ENCODE results near the gene FPGS. TPM values are rescaled to one million over a fixed set of nuclear protein-coding genes. Genes with fewer than 3 reads are reported as not detected.

The FPGS gene
- total and polyA plus RNA-seq, 4 donors: 42.5 to 115 (median 93.6) TPM

DNA sequence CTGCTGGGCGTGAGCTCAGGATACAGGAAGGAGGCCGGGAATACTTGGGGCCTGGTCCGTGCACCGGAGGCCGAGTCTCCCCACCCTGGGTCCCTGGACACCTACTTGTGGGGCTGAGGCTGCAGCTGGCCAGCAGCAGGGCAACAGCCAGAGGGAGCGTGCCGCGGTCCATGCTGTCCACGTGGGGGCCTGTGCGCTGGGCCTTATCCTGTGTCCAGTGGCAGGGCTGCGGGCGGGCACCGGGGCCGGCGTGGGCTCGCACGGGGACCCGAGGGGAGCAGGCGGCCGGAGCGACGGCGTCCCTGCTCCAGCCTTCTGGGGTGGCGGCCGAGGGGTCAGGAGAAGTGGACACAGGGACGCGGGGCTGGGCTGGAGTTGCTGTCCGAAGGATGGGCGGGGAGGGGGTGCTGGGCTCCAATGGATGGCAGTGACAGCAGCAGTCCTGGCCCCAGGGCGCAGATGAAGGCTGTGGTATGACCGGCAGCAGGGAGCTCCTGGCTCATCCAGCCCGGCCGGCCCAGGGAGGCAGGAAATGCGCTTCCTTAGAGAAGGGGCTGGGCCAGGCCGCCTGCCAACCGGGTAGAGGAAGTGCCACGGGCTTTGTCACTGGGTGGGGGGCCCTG lies 51.6 kb downstream of the FPGS start, which contains the start of gene ENG:
ENG (minus strand) TSS at position 475 of the 623 bp plus-strand sequence; CDS start at position 172, 303 bp downstream.
- TF ChIP-seq, protein P1, sequence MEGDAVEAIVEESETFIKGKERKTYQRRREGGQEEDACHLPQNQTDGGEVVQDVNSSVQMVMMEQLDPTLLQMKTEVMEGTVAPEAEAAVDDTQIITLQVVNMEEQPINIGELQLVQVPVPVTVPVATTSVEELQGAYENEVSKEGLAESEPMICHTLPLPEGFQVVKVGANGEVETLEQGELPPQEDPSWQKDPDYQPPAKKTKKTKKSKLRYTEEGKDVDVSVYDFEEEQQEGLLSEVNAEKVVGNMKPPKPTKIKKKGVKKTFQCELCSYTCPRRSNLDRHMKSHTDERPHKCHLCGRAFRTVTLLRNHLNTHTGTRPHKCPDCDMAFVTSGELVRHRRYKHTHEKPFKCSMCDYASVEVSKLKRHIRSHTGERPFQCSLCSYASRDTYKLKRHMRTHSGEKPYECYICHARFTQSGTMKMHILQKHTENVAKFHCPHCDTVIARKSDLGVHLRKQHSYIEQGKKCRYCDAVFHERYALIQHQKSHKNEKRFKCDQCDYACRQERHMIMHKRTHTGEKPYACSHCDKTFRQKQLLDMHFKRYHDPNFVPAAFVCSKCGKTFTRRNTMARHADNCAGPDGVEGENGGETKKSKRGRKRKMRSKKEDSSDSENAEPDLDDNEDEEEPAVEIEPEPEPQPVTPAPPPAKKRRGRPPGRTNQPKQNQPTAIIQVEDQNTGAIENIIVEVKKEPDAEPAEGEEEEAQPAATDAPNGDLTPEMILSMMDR (IDR thresholded peaks at IDR 0.05; ENCODE audit: control extremely low read depth, extremely low read depth): no peak
- peak within 1 kb of the TSS; percentile 28 to 84 for H3K9ac ChIP-seq (ENCODE audit: insufficient read depth in 1 of 2, low read length in 2 of 2)
- H3K4me3 ChIP-seq: peak within 1 kb of the TSS; percentile 81
- H3K36me3 ChIP-seq (ENCODE audit: control insufficient read depth in 4 of 4, insufficient read depth in 4 of 4, low read length in 4 of 4): peaks cover 0 to 8% (median 2%) of the 10 kb centered on the region in 4 donors
- DNase-seq (peak; percentile 82 to 90 (median 83)), ATAC-seq (ENCODE audit: insufficient read depth, low FRiP score) (peak; percentile 80)
- no peaks in the 10 kb centered on the region for H3K27me3 ChIP-seq (ENCODE audit: control insufficient read depth in 3 of 3, insufficient read depth in 3 of 3, low read length in 2 of 3)
- H3K9me3 ChIP-seq (ENCODE audit: control insufficient read depth in 4 of 4, insufficient read depth in 3 of 4, low read length in 3 of 4): peaks cover 0 to 4% (median 2%) of the 10 kb centered on the region in 4 donors
- WGBS, 2 donors: 4 to 15% methylated on average over 34 to 37 of the region's 37 CpGs
- H3K27ac ChIP-seq (ENCODE audit: low read depth in 1 of 2, low read length in 1 of 2): peak within 1 kb of the TSS; percentile 85 to 95
- H3K4me1 ChIP-seq (ENCODE audit: control insufficient read depth in 5 of 5, insufficient read depth in 5 of 5, low read length in 5 of 5): peaks cover 0 to 34% (median 14%) of the 10 kb centered on the region in 5 donors

DNA sequence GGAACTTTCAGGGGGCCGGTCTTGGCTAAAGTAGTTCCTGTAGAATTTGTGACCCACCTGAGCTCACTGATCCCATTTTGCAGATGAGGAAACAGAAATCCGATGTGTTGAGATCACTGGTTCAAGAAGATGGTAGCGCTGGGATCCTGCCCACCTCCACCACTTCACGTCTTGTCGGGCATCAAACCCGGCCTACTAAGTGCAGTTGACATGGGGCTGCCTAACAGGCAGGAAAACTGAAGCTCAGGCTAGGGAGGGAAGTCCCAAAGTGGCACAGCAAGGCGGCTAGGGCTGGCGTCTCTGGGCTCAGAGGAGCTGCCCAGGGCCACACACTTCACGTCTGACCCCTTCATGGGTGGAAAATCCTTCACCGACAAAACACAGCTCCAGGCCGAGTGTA lies 52.3 kb downstream of the FPGS start:
- TF ChIP-seq, protein P1 (IDR thresholded peaks at IDR 0.05; ENCODE audit: control extremely low read depth, extremely low read depth): no peak
- Histone ChIP-seq H3K9me3 (ENCODE audit: control insufficient read depth in 4 of 4, insufficient read depth in 3 of 4, low read length in 3 of 4) (no peaks in the 10 kb centered on the region), H3K4me1 (ENCODE audit: control insufficient read depth in 5 of 5, insufficient read depth in 5 of 5, low read length in 5 of 5) (peaks cover 0 to 34% (median 14%) of the 10 kb centered on the region in 5 donors), H3K27ac (ENCODE audit: low read depth in 1 of 2, low read length in 1 of 2) (peak overlapping the region; percentile 47 to 87), H3K9ac (ENCODE audit: insufficient read depth in 1 of 2, low read length in 2 of 2) (no peak overlapping the region), H3K36me3 (ENCODE audit: control insufficient read depth in 4 of 4, insufficient read depth in 4 of 4, low read length in 4 of 4) (peaks cover 0 to 3% (median 2%) of the 10 kb centered on the region in 4 donors), H3K27me3 (ENCODE audit: control insufficient read depth in 3 of 3, insufficient read depth in 3 of 3, low read length in 2 of 3) (no peaks in the 10 kb centered on the region), H3K4me3 (no peak overlapping the region)
- ATAC-seq (ENCODE audit: insufficient read depth, low FRiP score): no peak
- 60 to 67% methylated on average over 11 of the region's 11 CpGs for WGBS, 2 donors
- DNase-seq: no peak

DNA sequence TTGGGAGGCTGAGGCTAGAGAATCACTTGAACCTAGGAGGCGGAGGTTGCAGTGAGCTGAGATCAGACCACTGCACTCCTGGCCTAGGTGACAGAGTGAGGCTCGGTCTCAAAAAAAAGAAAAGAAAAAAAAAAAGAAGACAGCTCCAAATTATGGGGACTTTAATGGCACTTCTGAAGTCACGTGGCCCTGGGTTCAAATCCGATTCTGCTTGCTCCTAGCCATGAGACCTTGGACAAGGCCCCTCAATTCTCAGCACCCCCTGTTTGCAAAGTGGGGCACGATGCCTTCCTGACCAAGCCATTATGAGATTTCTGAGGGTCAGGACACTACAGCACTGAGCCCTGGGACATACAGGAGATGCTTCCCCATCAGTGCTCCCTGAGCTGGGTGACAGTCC lies 52.8 kb downstream of the FPGS start:
- H3K27ac ChIP-seq (ENCODE audit: low read depth in 1 of 2, low read length in 1 of 2): peak overlapping the region in 1 of 2 donors; percentile 87
- peaks cover 0 to 37% (median 14%) of the 10 kb centered on the region in 5 donors for H3K4me1 ChIP-seq (ENCODE audit: control insufficient read depth in 5 of 5, insufficient read depth in 5 of 5, low read length in 5 of 5)
- no peak overlapping the region for H3K4me3 ChIP-seq
- H3K36me3 ChIP-seq (ENCODE audit: control insufficient read depth in 4 of 4, insufficient read depth in 4 of 4, low read length in 4 of 4): no peaks in the 10 kb centered on the region
- H3K27me3 ChIP-seq (ENCODE audit: control insufficient read depth in 3 of 3, insufficient read depth in 3 of 3, low read length in 2 of 3): no peaks in the 10 kb centered on the region
- no peak overlapping the region for H3K9ac ChIP-seq (ENCODE audit: insufficient read depth in 1 of 2, low read length in 2 of 2)
- TF ChIP-seq, protein P1 (IDR thresholded peaks at IDR 0.05; ENCODE audit: control extremely low read depth, extremely low read depth): no peak
- DNase-seq (no peak), ATAC-seq (ENCODE audit: insufficient read depth, low FRiP score) (no peak)
- WGBS, 2 donors: 91 to 93% methylated on average over 5 of the region's 5 CpGs
- no peaks in the 10 kb centered on the region for H3K9me3 ChIP-seq (ENCODE audit: control insufficient read depth in 4 of 4, insufficient read depth in 3 of 4, low read length in 3 of 4)

Data from lung (tissue), 12 donors.